LoVo (cell line): ENCODE data around the gene WWOX.

ENCODE experiments used
- DNase-seq: peaks from one replicate; pipeline ENCODE4 v3.0.0-alpha.2; 2016; ENCODE audit warnings: low spot score

The WWOX gene

GRCh38 chr16:78609402-78610274, 510.2 kb downstream of the WWOX start:
- no peak for DNase-seq

- no peak for DNase-seq
These were observed 511.9 kb downstream of the WWOX start for GRCh38 chr16:78611318-78611717.

GRCh38 chr16:78619811-78620210, 520.4 kb downstream of the WWOX start:
- DNase-seq: no peak

GRCh38 chr16:78620291-78620690, 520.8 kb downstream of the WWOX start:
- no peak for DNase-seq

GRCh38 chr16:78623796-78624195, 524.3 kb downstream of the WWOX start:
- DNase-seq: no peak

GRCh38 chr16:78624366-78624765, 524.9 kb downstream of the WWOX start:
- DNase-seq: no peak

GRCh38 chr16:78628461-78629045, 529.1 kb downstream of the WWOX start:
- no peak for DNase-seq

- DNase-seq: no peak
These were observed 529.7 kb downstream of the WWOX start for GRCh38 chr16:78629173-78629572.

GRCh38 chr16:78630102-78630501, 530.6 kb downstream of the WWOX start:
- DNase-seq: no peak

GRCh38 chr16:78633551-78633950, 534.1 kb downstream of the WWOX start:
- DNase-seq: no peak

- DNase-seq: no peak
These were observed 536.4 kb downstream of the WWOX start for GRCh38 chr16:78635807-78636206.

- DNase-seq: no peak
These were observed 538.9 kb downstream of the WWOX start for GRCh38 chr16:78638371-78638770.

- DNase-seq: no peak
These were observed 540.3 kb downstream of the WWOX start for GRCh38 chr16:78639775-78640174.

GRCh38 chr16:78640886-78641285, 541.4 kb downstream of the WWOX start:
- DNase-seq: no peak

- DNase-seq: no peak
These were observed 542.0 kb downstream of the WWOX start for GRCh38 chr16:78641433-78641832.

- DNase-seq: no peak
These were observed 543.3 kb downstream of the WWOX start for GRCh38 chr16:78642621-78643285.

- no peak for DNase-seq
These were observed 546.2 kb downstream of the WWOX start for GRCh38 chr16:78645657-78646056.

GRCh38 chr16:78647019-78647418, 547.6 kb downstream of the WWOX start:
- DNase-seq: no peak

- no peak for DNase-seq
These were observed 548.0 kb downstream of the WWOX start for GRCh38 chr16:78647491-78647890.

- no peak for DNase-seq
These were observed 549.1 kb downstream of the WWOX start for GRCh38 chr16:78648517-78648916.

GRCh38 chr16:78650339-78651074, 551.1 kb downstream of the WWOX start:
- no peak for DNase-seq

- DNase-seq: no peak
These were observed 555.5 kb downstream of the WWOX start for GRCh38 chr16:78654929-78655328.
